ENCODE data around the gene PCBP4. TPM values are rescaled to one million over a fixed set of nuclear protein-coding genes. Genes with fewer than 3 reads are reported as not detected.

Gene PCBP4
- total RNA-seq, 1 donor, result 33.3 TPM

GRCh38 chr3:51948016-51948580 is 19.2 kb downstream of the PCBP4 start:
- H3K4me3 ChIP-seq (ENCODE audit: low read depth, low read length), result no peak overlapping the region
- no peak for TF ChIP-seq CTCF (IDR thresholded peaks at IDR 0.05; ENCODE audit: insufficient read depth, low read length)
- no peak for DNase-seq (ENCODE audit: low read depth)

GRCh38 chr3:51947215-51947900 is 19.9 kb downstream of the PCBP4 start:
- no peak for DNase-seq (ENCODE audit: low read depth)
- H3K4me3 ChIP-seq (ENCODE audit: low read depth, low read length), result no peak overlapping the region
- no peak for TF ChIP-seq CTCF (IDR thresholded peaks at IDR 0.05; ENCODE audit: insufficient read depth, low read length)

GRCh38 chr3:51946796-51947195 is 20.5 kb downstream of the PCBP4 start:
- TF ChIP-seq CTCF (IDR thresholded peaks at IDR 0.05; ENCODE audit: insufficient read depth, low read length), result no peak
- no peak for DNase-seq (ENCODE audit: low read depth)
- no peak overlapping the region for H3K4me3 ChIP-seq (ENCODE audit: low read depth, low read length)

- DNase-seq (ENCODE audit: low read depth), result no peak
- no peak overlapping the region for H3K4me3 ChIP-seq (ENCODE audit: low read depth, low read length)
- TF ChIP-seq CTCF (IDR thresholded peaks at IDR 0.05; ENCODE audit: insufficient read depth, low read length), result no peak
Observed at GRCh38 chr3:51945926-51946705, 21.1 kb downstream of the PCBP4 start.

GRCh38 chr3:51945031-51945840 is 22.0 kb downstream of the PCBP4 start:
- H3K4me3 ChIP-seq (ENCODE audit: low read depth, low read length), result no peak overlapping the region
- TF ChIP-seq CTCF (IDR thresholded peaks at IDR 0.05; ENCODE audit: insufficient read depth, low read length), result no peak
- no peak for DNase-seq (ENCODE audit: low read depth)

GRCh38 chr3:51944451-51945021 is 22.7 kb downstream of the PCBP4 start:
- no peak overlapping the region for H3K4me3 ChIP-seq (ENCODE audit: low read depth, low read length)
- no peak for DNase-seq (ENCODE audit: low read depth)
- no peak for TF ChIP-seq CTCF (IDR thresholded peaks at IDR 0.05; ENCODE audit: insufficient read depth, low read length)
